ENCODE data around the gene C19orf12. TPM values are rescaled to one million over a fixed set of nuclear protein-coding genes. Genes with fewer than 3 reads are reported as not detected.
"Not testable (repeated sequence)": the region's sequence is repeated elsewhere in the genome, so short reads cannot be mapped to it uniquely, and the experiment has no call there.

Gene C19orf12
- total RNA-seq, 2 experiments from 2014 or later, result 36.5 to 38.8 TPM

DNA sequence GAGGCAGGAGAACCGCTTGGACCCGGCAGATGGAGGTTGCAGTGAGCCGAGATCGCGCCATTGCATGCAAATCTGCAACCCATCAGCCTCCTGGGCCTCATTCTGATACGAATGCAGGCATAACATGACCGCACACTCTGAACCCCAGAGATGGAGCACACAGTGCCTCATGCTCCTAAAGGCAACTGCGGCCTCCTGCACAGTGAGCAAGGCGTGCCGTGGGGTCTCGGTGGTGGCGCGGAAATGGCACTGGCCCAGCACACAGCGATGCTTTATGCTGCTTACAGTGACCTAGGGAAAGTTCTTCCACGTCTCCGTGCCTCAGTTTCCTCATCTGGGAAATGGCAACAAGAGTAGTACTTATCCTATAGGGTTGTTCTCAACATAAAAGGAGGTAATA is 2.0 kb upstream of the C19orf12 start:
- Mint-ChIP-seq H3K4me1 (peaks cover 38% of the 10 kb centered on the region), H3K27ac (peak overlapping the region; percentile 99), H3K4me3 (no peak overlapping the region), H3K27me3 (peaks cover 10% of the 10 kb centered on the region), H3K36me3 (ENCODE audit: low read depth) (peaks cover 23% of the 10 kb centered on the region), H3K9me3 (no peaks in the 10 kb centered on the region)
- ChIA-PET CTCF (interaction anchor here (0.7 to 5.6 kb wide), 30 partner anchors 8 to 126 kb away, joined by 3 to 46 read pairs (median 5); partner anchors contain the start of genes PLEKHF1 and POP4), POLR2A (interaction anchor here (0.6 kb wide), 1 partner anchor 25 kb away, joined by 3 read pairs; no protein-coding TSS in a partner anchor)
- DNase-seq, result no peak

DNA sequence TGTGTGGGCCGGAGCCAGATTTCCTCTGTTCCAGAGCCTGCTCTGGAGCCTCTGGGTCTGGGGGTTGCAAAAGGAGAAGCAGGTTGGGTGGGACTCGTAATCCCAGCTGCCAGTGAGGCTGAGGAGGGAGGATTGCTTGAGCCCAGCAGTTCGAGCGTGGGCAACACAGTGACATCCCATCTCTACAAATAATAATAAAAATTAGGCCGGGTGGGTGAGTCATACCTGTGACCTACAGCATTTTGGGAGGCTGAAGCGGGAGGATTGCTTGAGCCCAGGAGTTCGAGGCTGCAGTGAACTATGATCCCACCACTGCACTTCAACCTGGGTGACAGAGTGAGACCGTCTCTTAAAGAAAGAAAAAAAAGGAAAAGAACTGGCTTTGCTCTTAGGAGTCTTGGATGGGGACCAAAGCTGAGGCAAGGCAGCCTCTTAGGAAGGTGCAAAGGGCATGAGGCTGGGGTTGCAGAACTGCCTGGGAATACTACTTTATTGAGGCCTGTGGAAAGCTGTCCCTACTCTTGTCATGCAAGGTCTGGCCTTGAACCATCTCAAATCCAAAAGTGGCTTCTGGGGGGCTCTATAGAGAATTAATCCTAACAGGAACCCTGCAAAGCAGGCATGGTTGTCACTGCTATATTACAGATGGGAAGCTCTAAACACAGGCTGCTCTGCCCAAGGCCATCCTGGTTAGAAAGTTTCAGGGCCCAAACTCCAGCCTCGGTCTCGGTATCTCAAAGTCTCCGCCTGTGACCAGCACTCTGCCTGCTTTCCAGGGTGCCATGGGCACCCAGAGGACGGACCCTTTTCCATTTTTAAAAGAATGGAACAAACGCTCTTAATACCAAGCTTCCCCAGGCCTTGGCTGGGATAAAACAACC is 880 bp upstream of the C19orf12 start:
- Mint-ChIP-seq H3K27me3 (peaks cover 2% of the 10 kb centered on the region), H3K4me1 (peaks cover 49% of the 10 kb centered on the region), H3K36me3 (ENCODE audit: low read depth) (peaks cover 28% of the 10 kb centered on the region), H3K27ac (peak overlapping the region; percentile 99), H3K4me3 (peak overlapping the region; percentile 94), H3K9me3 (no peaks in the 10 kb centered on the region)
- ChIA-PET CTCF (interaction anchor here (0.6 to 5.6 kb wide), 39 partner anchors 9 to 226 kb away, joined by 3 to 46 read pairs (median 4); partner anchors contain the start of genes PLEKHF1, POP4 and URI1), POLR2A (interaction anchor here (0.6 kb wide), 2 partner anchors 10 to 24 kb away, joined by 3 read pairs; no protein-coding TSS in a partner anchor)
- no peak for DNase-seq

DNA sequence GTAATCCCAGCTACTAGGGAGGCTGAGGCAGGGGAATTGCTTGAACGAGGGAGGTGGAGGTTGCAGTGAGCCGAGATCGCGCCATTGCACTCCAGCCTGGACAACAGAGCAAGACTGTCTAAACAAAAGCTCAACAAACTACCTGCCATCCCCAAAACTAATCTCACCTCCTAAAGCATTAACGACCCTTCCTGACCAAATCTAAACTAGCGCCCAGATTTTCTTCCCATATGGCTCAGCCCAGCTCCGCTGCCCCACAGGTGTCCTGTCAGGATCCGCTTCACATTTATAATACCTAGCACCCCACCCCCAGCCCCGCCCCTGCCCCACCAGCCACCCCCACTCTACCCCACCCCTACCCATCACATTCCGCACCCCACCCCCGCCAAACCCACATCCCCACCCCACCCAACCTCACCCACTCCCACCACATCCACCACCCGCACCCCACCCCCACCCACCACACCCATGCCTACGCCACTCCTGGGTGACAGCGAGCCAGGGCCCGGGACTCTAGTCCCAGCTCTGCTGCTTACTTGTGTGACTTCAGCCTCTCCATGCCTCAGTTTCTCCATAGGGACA is 599 bp downstream of the C19orf12 start:
- POLR2A ChIA-PET, result interaction anchor here (0.7 to 1.4 kb wide), 2 partner anchors 43 to 108 kb away, joined by 5 read pairs; partner anchors contain the start of gene POP4
- peak; percentile 74 for DNase-seq
- Mint-ChIP-seq H3K27me3 (no peaks in the 10 kb centered on the region), H3K4me3 (peak overlapping the region; percentile 81), H3K27ac (peak overlapping the region; percentile 95), H3K9me3 (no peaks in the 10 kb centered on the region), H3K36me3 (ENCODE audit: low read depth) (peaks cover 37% of the 10 kb centered on the region), H3K4me1 (peaks cover 62% of the 10 kb centered on the region)
- CTCF ChIA-PET, result interaction anchor here (0.7 to 5.6 kb wide), 9 partner anchors 11 to 104 kb away, joined by 3 to 46 read pairs (median 15); no protein-coding TSS in a partner anchor

DNA sequence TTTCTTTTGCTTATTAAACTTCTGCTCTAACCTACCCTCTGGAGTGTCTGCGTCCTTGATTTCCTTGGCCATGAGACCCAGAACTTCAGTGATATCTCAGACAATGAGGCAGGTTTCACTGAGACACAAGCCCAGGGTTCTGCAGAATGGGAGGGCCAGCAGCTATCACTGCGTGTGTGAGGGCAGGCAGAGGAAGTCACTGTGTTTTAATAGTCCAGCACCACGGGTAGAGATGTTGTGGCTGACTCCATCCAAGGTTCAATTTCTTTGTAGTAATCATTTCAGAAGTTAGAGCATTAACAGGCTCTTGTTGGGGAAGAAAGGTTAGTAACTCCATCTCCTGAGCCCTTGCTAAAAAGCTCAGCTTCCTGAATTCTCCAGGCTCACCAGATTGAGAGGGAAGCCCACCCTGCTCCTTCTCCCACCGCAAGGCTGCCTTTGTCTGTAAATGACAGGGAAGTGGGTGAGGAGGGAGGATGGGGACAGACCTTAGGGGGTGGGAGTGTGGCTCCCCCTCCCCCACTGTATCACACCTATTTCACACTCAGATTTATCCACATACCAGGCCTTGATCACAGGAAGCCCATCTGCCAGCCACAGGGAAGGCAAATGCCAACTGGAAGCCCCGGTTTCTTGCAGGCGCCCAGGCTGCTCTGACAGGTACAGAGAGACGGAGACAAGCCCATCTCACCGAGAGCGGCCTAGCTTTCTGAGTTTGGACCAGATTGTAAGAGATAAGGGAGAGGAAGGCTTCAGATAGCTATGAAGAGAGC is 2.1 kb downstream of the C19orf12 start:
- no peaks in the 10 kb centered on the region for H3K27me3 Mint-ChIP-seq
- H3K4me1 Mint-ChIP-seq, result peaks cover 76% of the 10 kb centered on the region
- no peaks in the 10 kb centered on the region for H3K9me3 Mint-ChIP-seq
- CTCF ChIA-PET, result interaction anchor here (0.6 to 5.6 kb wide), 14 partner anchors 10 to 322 kb away, joined by 3 to 46 read pairs (median 3); partner anchors contain the start of genes PLEKHF1 and POP4
- H3K36me3 Mint-ChIP-seq (ENCODE audit: low read depth), result peaks cover 43% of the 10 kb centered on the region
- H3K27ac Mint-ChIP-seq, result peak overlapping the region; percentile 95
- peak overlapping the region; percentile 81 for H3K4me3 Mint-ChIP-seq
- DNase-seq, result peak; percentile 29
- POLR2A ChIA-PET, result interaction anchor here (0.6 to 1.2 kb wide), 3 partner anchors 40 to 229 kb away, joined by 3 to 7 read pairs (median 5); no protein-coding TSS in a partner anchor

DNA sequence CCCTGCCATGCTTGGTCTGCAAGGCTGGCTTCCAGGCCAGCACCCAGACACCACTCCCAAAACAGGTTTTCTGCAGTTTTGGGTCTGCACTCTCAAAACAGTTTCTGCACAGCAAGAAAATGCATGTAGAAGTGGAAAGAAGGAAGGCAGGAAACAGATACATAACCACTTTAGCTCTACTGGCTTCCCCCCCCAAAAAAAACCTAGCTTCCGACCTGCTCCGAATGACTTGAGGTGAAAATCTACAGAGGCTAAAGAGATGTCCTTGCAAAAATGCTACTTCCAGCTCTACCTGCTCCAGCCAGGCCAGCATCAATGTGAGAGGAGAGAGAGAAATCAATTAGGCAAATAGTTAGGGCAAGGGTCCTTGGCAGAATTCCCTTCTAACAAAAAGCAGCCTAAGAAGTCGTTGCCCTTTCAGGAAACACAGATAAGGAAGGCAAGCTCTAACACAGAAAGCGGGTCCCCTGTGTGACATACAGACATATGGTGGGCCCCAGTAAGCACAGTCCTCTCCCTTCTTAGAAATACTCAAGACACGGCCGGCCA is 3.4 kb downstream of the C19orf12 start:
- Mint-ChIP-seq H3K4me3 (peak overlapping the region; percentile 81), H3K27me3 (no peaks in the 10 kb centered on the region), H3K27ac (peak overlapping the region; percentile 95), H3K4me1 (peaks cover 80% of the 10 kb centered on the region), H3K9me3 (no peaks in the 10 kb centered on the region), H3K36me3 (ENCODE audit: low read depth) (peaks cover 53% of the 10 kb centered on the region)
- ChIA-PET POLR2A (interaction anchor here (0.5 kb wide), 1 partner anchor 110 kb away, joined by 3 read pairs; no protein-coding TSS in a partner anchor), CTCF (interaction anchor here (0.8 to 4.3 kb wide), 7 partner anchors 11 to 105 kb away, joined by 3 to 28 read pairs (median 5); partner anchors contain the start of gene POP4)
- peak; percentile 49 for DNase-seq

DNA sequence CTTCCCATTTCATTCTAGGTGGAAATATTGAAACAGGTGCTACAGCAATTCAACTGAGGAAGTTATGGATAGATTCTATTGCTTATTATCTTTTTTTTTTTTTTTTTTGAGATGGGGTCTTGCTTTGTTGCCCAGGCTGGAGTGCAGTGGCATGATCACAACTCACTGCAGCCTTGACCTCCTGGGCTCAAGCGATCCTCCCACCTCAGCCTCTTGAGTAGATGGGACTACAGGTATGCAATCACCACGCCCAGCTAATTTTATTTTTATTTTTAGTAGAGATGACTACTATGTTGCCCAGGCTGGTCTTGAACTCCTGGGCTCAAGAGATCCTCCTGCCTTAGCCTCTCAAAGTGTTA is 5.6 kb downstream of the C19orf12 start:
- H3K27me3 Mint-ChIP-seq, DNase-seq, H3K9me3 Mint-ChIP-seq, H3K4me3 Mint-ChIP-seq, POLR2A ChIA-PET: not testable (repeated sequence)
- CTCF ChIA-PET, result interaction anchor here (0.6 to 1.2 kb wide), 3 partner anchors 15 to 102 kb away, joined by 3 read pairs; no protein-coding TSS in a partner anchor
- Mint-ChIP-seq H3K4me1 (peaks cover 88% of the 10 kb centered on the region), H3K27ac (peak overlapping the region; percentile 67), H3K36me3 (ENCODE audit: low read depth) (peaks cover 70% of the 10 kb centered on the region)

DNA sequence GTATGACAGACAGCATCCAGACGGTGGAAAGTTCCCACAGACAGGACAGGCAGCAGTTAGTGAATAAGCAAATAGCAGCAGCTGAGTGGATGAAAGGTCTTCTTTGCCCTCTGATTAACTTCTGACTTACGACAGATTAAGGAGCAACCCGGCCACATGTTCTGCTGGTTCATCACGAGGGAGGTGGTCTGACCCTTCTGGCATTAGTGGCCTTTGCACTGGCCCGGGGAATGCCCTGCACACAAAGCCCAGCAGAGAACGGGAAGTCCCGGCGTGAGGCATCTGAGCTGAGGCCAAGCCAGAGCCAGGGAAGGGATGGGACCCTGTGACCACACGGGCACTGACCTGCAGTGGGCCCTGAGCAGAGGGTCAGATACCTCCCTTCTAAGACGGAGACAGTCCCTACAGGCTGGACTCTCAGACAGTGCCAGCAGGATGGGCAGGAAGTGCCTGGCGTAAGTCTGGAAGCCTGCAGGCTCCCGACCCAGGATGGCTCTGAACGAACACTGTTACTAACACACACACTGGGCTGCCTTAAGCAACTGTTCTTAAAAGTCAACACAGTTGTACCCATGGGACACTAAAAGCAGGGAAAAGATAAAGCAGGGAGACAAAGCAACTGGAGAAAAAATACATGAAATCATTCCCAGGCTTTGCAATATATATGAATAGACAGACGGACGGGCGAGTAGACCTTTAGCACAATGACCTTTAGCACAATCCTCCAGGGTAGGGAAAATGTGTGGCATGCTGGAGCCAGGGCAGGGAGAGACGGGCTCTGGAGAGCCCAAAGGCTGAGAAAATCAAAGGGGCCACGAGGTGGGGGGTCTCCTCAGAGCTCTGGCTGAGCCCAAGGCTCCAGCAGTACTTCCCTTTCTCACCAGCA is 6.3 kb downstream of the C19orf12 start:
- no peaks in the 10 kb centered on the region for H3K9me3 Mint-ChIP-seq
- H3K4me3 Mint-ChIP-seq, result no peak overlapping the region
- peaks cover 87% of the 10 kb centered on the region for H3K4me1 Mint-ChIP-seq
- H3K27me3 Mint-ChIP-seq, result no peaks in the 10 kb centered on the region
- POLR2A ChIA-PET, result no interaction called here
- CTCF ChIA-PET, result interaction anchor here (0.6 to 3.1 kb wide), 4 partner anchors 8 to 101 kb away, joined by 3 to 10 read pairs (median 3); no protein-coding TSS in a partner anchor
- peaks cover 69% of the 10 kb centered on the region for H3K36me3 Mint-ChIP-seq (ENCODE audit: low read depth)
- peak overlapping the region; percentile 46 for H3K27ac Mint-ChIP-seq
- no peak for DNase-seq

DNA sequence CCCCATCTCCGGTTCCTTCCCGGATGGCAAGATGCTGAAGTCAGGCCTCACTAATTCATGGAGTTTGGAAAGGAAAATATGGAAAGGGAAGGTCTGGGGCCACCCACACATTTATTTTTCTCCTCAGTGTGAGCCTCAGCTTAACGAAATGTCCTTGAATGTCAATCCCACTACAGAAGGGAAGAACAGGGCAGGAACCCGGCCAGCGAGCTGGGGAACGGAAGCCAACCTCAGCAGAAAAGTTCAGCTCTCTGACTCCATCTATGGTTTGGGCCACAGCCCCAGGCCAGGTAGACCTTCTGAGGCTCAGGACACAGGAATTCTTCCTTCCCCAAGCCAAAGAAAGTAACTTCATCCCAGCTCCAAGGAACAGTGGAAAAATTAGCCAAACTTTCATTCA is 8.4 kb downstream of the C19orf12 start:
- DNase-seq, result no peak
- peaks cover 69% of the 10 kb centered on the region for H3K4me1 Mint-ChIP-seq
- no peaks in the 10 kb centered on the region for H3K9me3 Mint-ChIP-seq
- H3K27ac Mint-ChIP-seq, result peak overlapping the region; percentile 57
- H3K4me3 Mint-ChIP-seq, result no peak overlapping the region
- H3K27me3 Mint-ChIP-seq, result no peaks in the 10 kb centered on the region
- ChIA-PET CTCF (interaction anchor here (1.1 to 3.1 kb wide), 3 partner anchors 10 to 96 kb away, joined by 3 to 10 read pairs (median 5); no protein-coding TSS in a partner anchor), POLR2A (no interaction called here)
- peaks cover 56% of the 10 kb centered on the region for H3K36me3 Mint-ChIP-seq (ENCODE audit: low read depth)

DNA sequence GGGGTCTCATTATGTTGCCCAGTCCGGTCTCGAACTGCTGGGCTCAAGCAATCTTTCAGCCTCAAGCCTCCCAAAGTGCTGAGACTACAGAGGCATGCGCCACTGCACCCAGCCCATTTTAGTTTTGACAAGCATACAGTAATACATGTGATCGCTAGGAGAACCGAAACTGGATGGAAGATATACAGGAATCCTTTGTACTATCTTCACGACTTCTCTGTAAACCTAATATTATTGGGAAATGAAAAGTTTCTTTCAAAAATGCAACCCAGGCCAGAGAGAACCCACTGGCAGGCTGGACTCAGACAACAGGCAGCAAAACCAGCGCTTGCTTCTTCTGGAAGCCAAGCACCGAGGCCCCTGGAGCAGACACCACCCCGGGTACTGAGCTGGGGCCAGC is 9.4 kb downstream of the C19orf12 start:
- ChIA-PET CTCF (interaction anchor here (1.1 to 3.1 kb wide), 4 partner anchors 11 to 95 kb away, joined by 3 to 10 read pairs (median 5); no protein-coding TSS in a partner anchor), POLR2A (no interaction called here)
- H3K36me3 Mint-ChIP-seq (ENCODE audit: low read depth), result peaks cover 54% of the 10 kb centered on the region
- peak overlapping the region; percentile 79 for H3K27ac Mint-ChIP-seq
- H3K9me3 Mint-ChIP-seq, result no peaks in the 10 kb centered on the region
- H3K4me3 Mint-ChIP-seq, result no peak overlapping the region
- H3K27me3 Mint-ChIP-seq, result no peaks in the 10 kb centered on the region
- H3K4me1 Mint-ChIP-seq, result peaks cover 59% of the 10 kb centered on the region
- no peak for DNase-seq

DNA sequence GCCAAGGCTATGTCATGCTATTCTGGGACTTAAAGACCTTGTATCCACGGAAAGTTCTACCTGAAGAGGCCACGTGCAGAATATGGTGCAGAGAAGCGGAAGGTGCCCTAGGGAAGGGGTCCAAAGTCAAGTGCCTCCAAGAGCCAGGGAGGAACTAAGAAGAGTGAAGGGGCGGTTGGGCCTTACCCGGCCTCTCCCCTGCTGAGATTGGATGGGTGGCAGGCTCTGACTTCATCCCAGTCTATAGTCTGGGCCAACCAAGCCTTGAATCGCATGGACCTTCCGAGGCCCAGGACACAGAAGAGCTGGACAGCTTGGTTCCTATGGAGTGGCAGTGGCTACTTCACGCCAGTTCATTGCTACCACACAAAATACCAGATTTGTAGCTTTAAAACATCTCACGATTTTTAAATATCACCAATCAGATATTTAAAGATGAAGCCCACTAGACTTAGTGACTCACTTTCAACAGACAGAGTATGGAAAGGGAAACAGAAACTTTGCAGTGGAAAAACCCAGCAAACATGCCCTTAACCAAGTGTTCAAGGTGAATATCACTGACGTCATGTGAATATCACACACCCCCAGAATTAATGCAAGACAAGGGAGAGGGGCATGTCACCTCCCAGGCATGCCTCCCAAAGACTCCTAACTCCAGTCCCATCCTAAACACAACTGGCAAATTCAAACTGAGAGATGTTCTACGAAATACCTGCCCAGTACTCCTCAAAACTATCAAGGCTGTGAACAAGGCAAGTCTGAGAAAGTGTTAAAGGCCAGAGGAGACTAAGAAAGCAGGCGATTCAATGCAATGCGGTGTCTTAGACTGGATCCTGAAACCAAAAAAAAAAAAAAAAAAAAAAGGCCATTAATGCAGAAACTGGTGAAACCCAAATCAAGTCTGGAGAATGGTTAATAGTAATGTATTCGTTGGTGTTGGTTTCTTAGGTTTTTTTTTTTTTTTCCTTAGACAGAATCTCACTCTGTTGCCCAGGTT is 10.2 kb downstream of the C19orf12 start:
- POLR2A ChIA-PET, result no interaction called here
- no peak overlapping the region for H3K4me3 Mint-ChIP-seq
- no peak for DNase-seq
- H3K27ac Mint-ChIP-seq, result peak overlapping the region; percentile 77
- no peaks in the 10 kb centered on the region for H3K27me3 Mint-ChIP-seq
- CTCF ChIA-PET, result interaction anchor here (1.3 to 1.9 kb wide), 4 partner anchors 10 to 224 kb away, joined by 3 to 7 read pairs (median 6); no protein-coding TSS in a partner anchor
- H3K36me3 Mint-ChIP-seq (ENCODE audit: low read depth), result peaks cover 49% of the 10 kb centered on the region
- H3K9me3 Mint-ChIP-seq, result no peaks in the 10 kb centered on the region
- H3K4me1 Mint-ChIP-seq, result peaks cover 51% of the 10 kb centered on the region

Data from activated CD4-positive, alpha-beta T cell treated with anti-CD3 and anti-CD28 coated beads, Interleukin-2, amount 10 ng/mL, durations not matched to agents 7 days and 5 days (primary cell).